Measurements from ENCODE around the gene FOXN1.

FOXN1 gene

DNA sequence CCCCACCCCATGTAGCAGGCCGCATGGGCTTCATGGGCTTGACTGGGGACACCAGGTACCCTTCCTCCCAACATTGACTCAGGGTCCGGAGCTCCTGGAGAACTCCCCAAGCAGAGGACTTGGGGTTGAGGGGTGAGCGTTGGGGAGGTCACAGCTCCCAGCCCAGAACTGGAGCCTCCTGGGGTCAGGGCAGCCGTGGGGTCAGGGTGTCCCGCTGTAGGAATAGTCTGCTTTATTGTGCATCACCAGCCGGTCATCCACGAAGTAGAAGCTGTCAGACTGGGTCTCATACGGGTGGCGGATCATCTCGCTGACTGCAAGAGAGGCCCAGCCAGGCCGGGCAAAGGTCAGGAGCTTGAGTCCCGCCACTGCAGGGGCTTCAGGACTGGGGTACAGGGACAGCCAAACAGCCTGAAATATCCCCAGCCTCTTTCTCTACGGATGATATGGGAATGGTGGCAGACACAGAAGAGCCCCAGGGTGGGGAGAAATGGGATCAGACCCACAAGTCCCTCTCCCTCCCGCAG is 41.0 kb downstream of the FOXN1 start:
- DNase-seq (ENCODE audit: low read depth) = no peak

DNA sequence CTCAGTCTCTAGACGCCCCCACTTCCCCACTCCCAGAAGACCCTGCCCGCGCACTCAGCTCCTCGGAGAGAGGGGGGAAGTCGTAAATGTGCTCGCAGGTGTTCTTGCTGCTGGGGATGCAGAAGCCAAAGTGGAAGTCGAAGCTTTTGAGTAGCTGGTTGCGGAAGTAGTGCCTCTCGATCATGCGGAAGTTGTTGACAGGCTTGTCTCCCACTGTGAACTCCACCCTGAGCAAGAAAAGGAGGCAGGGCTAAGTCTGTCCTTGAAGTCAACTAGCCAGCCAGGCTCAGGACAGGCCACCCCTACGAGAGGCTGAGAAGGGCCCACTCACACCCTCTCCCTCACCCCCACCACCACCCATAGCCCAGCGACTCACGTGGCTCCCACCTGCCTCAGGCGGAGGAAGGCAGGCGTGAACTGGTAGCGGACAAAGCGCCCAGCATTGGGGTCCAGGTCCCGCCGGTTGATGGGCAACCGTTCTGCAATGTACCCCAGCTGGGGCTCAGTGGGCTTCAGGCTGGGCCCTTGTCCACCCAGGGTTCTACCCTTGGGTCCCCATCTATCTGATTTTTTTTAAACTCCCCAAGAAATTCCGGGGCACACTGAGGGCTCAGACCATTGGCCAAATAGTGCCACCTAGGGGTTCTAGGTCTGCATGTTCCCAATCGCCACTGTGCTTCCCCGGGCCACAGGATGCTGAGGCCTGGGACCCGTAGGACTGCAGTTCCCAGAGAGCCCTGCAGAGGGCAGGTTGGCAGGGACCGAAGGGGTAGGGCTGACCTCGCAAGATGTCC is 41.7 kb downstream of the FOXN1 start:
- DNase-seq (ENCODE audit: low read depth) = peak; percentile 52

DNA sequence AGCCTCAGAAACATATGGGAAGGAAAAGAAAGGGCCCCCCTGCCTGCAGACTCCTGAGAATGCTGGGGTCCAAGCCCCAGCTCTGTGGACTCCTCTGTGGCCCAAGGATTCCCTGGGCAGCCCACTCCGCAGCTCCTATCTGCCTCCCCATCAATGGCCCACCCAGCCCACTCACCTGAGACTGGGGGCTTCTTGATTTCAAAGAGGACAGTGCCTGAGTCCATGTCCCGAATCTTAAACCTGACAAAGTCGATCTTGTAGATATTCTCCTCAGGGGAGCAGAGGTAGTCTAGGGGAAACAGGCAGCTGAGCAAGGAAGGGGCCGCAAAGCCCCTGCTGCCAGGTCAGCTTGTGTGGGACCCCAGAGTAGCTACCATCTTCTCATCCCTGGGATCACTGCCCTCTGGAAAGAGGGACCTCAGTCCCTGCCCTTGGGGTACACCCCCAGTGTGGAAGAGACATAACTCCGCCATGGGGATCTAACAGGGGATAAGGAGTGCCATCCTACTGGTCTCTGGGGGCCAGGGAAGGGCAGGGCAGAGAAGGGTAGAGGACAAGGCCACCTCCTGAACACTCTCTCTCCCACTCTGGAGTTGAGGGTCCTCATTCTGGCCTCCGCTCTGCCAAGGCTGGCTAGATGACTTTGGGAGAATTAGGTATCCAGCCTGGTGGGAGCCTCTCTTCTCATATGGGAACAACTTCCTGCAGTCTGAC is 42.4 kb downstream of the FOXN1 start:
- DNase-seq (ENCODE audit: low read depth) = no peak

DNA sequence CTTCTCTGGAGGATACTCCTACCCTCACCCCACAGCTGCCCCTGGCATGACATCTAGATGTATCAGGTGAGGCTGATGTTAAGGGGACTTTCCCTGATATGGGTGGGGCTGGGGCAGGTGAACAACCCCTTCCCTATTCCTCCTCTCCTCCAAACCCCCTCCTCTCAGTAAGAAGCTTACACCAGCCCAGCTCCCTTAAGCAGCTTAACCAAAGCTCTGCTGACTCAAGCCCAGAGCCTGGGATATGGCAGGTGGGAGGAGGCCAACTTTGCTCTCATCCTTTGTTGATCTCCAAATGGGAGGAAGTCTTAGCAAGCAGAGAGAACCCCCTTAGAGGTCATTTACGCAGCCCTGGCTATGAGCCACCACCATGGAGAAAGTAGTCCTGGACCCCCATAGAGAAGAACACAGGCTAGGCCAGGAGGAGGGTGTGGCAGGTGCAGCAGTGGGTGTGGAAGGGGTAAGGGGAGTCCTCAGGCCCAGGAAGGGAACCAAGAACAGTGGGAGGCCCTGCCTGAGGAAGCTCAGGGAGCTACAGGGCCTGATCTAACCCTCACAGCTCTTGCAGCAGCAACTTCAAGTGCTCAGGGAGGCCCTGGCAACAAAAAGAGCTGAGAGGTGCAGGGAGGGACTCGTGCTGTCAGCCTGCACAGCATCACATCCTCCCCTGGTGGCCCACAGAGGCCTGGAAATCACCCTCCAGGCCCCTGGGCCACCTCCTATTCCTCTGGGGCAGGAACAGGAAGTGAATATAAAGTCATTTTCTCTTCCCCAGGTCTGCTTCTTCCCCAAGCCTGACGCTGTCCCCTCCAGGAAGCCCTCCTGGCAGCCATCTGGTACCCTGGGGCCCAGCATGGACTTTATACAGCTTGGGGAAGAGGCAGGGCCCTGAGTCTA is 43.3 kb downstream of the FOXN1 start:
- DNase-seq (ENCODE audit: low read depth) = no peak

DNA sequence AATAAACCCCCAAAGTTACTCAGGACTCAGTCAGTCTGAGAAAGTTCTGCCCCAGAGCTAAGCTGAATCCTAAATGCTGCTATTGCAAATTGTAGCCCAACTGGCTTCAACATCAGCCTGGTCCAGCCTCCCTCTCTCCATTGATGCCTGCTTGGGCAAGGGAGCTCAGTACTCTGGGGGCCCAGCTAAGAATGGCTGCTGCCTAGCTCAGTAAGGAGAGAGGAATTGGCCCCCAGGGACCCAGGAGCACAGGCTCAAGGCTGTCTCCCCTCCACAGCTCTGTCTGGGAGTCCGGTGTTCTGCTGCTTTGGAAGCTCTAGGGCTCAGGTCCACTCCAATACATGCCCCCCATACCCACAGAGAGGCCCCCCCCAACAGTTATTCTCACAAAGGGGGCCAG is 44.7 kb downstream of the FOXN1 start:
- DNase-seq (ENCODE audit: low read depth) = no peak

DNA sequence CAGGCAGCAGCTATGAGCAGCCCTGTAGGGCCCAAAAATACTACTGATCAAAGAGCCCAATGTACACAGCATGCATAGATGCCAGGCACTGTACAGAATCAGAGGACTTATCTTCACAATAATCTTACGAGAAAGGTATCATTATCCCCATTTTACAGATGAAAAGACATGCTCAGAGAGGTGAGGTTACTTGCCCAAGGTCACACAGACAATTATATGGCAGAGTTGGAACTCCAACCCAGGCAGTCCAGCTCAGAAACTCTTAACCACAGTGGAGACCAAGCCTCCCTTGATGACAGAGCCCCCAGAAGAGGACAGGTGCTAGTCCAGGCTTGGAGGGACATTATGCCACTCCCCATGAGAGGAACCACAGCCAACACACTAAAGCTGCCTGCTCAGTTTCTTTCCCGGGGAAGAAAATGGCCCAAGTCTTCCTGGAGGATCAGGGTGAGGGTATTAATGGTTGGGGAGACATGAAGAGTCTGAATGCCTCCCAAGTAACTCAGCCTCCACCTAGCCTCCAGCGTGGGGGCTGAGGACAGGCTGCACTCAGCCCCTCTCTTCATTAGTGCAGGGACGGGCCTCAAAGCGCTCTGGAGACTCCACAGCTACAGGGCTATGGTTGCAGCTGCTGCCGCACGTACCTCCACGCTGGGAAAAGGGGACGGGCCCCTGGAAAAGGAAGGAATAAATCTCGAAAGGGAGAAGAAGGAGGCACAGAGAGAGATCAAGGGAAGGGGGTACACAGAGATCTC is 45.5 kb downstream of the FOXN1 start:
- peak; percentile 9 for DNase-seq (ENCODE audit: low read depth)

DNA sequence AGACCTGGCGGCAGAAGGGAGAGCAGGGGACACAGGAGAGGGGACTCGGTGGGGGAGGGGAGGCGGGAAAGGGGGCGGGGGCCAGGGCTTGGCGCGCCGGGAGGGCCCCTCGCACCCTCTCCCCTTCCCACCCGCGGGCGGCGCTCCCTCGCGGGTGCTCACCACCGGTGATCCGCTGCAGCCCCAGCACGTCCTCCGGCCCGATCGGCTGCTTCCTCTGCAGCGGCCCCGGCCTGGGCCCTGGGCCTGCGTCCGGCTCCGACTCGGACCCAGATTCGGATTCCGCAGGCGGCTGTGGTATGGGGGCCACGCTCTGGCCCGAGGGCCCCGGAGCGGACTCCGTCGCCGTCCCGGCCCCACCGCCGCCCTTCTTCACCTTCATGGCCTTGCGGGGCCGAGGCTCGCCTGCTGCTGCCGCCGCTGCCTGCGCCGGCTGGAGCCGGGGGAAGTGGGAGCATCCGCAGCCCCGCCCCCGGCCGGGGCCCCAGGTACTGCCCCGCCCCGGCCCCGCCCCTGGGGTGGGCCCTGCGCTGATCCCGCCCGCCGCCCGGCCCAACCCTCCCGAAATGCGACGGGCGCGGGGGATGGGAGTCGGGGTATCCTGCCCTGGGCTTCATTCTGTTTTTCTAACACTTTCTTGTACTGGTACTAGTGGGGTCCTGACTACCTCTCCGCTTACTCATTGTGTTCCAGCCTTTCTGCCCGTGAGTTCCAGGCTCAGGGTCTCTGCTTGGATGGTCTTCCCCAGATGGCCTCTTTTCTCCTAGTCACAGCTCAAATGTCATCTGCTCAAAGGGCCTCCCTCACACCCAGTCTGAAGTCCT is 46.2 kb downstream of the FOXN1 start, which contains the start of gene UNC119:
UNC119 (minus strand) TSS at position 449 of the 824 bp plus-strand sequence; CDS start at position 382, 67 bp downstream.
- DNase-seq (ENCODE audit: low read depth) = peak; percentile 51

DNA sequence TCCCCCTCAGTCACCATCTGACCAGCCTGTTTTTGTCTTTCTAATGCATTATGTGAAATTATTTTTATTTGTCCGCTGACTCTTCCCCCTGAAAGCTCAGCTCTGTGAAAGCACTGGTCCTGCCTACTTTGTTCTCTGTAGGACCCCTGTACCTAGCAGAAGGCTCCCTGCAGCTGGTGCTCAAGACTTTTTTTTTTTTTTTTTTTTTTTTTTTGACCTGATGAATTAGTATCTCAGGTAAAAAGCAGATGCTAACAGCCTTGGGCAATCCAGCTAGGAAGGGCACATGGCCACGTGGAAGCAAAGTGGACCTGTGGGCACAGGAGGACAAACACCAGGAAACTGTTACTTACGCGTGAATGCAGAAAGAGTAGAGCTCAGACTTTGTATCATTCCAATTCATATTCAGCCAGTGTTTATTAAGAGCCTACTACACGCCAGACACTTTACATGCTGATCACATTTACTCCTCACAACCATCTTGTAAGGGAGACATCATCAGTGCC is 46.9 kb downstream of the FOXN1 start:
- no peak for DNase-seq (ENCODE audit: low read depth)

DNA sequence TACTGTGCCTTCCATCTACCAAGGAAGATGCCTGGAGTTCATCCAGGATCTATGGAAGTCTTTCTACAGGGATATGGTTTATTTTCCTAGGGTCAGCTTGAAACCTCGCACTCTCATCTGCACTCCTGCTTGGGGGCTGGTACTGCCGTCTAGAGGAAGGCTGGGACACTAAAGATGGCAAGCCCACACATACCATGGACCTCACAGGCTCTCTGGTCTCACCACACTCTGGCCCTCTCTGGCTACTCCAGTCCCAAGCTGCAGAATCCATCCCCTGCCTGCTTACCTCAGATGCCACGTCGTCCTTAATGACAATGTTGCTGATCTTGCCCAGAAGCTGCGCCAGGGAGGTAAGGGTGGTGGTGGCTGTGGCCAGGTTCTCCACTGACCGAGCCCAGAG is 48.4 kb downstream of the FOXN1 start:
- DNase-seq (ENCODE audit: low read depth) = no peak

DNA sequence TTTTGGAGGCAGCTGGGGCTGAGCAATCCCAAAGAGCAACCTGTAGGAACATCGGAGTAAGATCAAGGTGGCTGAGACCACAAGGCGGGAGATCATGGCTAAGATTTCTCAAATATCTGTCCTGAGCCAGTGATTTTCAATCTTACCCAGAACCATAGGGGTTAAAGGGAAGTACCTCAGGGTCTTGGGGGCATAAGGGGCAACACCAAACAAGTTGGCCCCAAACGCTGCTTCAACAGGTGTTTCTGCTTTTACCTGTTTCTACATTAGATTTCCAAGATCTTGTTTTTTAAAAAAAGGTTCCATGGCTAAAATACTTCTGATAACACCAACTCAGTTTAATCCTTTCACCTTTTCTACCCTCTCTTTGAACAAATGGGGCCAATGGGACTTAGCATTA is 48.9 kb downstream of the FOXN1 start:
- DNase-seq (ENCODE audit: low read depth) = no peak

DNA sequence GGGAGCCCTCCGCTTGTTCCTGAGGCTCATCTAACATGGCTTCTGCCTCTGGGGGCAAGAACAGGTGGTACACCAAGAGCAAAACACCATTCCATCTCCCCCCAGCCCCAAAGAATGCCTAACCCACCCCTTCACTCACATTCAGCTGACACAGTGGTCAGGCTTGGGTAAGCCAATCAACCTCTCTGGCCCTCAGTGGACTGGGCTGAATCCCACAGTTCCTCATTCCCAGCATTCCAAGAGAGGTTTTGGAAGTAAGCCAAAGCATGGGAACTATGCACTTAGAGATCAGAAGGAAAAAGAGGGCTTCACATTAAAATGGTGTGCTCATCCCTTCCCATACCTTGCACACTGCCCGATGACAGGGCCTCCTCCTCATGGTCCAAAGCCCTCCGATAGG is 57.3 kb downstream of the FOXN1 start:
- peak; percentile 82 for DNase-seq (ENCODE audit: low read depth)

DNA sequence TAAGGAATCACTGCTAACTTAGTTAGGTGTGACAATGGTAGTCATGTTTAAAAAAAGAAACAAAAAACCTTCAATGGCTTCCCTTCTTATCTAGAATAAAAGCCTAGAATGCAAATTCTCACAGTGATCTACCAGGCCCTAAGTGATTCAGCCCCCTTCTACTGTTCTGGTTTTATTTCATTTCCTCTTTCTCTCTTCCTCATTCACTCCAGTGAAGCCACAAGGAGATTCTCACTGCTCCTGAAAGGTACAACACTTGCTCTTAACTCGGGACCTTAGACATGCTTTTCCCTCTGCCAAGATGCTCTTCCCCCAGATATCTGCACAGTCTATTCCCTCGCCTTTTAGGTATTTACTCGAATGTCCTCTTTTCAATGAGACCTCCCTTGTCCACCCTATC is 61.5 kb downstream of the FOXN1 start:
- DNase-seq (ENCODE audit: low read depth) = no peak

DNA sequence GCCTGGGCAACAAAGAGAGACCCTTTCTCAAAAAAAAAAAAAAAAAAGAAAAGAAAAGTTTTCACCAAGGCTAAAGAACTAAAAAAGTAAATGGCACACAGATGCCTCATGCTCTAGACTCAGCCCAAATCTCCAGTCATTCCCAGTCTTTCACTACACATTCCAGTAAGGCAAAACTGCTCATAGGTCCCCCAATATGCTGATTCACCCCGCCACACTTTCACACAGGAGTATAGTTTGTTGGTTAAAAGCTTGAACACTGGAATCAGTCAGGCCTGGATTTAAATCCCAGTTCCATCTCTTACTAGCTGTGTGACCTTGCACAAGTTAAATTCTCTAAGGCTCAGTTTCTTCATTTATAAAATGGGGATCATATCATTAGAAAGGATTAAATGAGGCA is 63.3 kb downstream of the FOXN1 start:
- DNase-seq (ENCODE audit: low read depth) = no peak

DNA sequence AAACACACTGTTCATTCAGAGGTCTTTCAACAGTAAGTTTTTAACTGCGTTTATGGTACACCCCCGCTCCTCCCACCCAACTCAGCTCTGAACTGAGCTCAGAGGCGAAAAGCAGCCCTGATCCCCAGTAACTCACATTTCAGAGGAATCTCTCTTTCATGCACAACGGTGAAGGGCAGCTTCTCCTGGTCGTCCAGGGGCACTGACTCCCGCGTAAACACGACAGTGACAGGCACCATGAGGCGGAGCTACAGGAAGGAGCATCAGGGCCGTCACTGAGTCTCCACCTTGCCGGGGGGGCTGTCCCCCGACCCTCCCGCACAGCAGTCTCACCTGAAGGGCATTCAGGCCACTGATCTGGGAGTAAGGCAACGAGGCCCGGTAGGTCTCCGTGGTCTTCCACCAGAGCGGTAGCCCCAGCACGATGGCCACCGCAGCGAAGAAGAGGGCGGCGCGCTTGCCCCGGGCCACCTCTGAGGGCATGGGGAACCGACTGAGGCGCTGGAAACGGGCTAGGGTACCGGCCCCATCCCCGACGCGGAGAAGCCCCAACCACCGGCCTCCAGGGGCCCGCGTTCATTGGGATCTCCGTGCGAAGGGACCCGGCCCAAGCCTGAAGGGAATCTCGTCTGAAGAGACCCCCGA is 64.7 kb downstream of the FOXN1 start:
- no peak for DNase-seq (ENCODE audit: low read depth)

DNA sequence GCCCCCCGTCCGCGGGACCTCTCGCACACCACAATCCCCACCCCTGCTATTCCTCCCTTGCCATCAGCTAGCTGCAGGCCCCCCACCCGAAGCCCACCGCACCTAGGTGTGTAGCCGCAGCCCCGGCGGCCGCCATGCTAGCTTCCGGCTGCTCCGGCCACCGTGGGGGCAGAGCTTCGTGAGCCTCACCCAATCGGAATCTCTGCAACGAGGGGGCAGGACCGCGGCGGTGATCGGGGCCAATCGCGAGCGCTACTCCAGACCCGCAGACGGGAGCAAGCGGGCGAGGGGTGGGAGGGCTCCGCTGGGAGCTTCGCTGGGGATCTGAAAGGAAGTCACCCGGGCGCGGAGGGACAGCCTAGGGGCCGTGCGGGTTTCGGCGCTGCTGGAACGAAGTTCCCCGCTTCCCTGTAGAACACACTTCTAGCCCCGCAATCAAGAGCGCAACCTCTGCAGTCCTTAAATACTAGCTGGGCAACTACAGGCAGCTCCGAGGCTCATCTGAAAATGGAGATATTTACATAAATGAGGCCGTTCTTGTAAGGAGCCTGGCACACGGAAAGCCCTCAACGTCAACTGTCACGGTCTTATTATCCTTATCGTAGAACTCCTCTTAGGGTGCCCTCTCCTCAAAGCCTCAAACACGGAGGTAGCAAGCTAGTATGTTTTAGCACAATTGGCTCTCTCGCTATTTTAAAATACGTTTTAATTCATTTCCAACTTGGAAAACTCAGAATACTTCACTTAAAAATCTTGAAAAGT is 65.4 kb downstream of the FOXN1 start, which contains the start of gene PIGS:
PIGS (minus strand) TSS at position 164 of the 762 bp plus-strand sequence; CDS start at position 136, 28 bp downstream.
- DNase-seq (ENCODE audit: low read depth) = peak; percentile 82

DNA sequence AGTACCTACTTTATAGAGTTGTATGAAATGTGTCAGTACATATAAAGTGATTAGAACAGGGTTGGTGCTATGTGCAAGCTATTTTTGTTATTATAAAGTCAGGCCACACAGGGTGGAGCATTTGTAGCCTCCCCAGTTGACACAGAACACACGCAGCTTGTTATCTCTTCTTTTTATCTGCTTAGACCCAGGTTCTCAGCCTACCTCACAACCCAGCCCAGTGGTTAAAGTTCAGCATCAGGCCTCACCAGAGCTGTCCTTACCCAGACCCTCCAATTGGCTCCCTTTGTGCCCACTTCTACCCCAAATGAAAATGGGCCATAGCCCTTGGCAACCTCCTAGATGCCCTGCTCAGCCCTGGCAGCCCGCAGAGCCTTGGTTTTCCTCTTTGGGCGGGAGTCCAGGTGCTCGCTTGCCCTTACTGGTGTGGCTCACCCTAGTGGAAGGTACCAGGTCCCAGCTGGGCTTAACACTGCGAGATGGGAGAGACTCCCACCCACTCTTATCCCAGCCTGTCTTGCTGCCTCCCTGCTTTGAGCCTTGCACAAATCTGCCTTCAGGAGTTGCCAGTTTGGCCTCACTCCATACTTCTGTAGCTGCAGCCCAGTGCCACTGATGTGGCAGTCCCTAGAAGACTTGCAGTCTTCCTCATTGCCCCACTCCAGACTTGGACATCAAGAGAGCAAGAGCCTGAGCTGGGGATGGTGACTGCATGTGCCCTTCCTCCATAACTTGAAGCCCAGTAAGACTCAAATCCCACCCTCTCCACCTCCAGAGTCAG is 66.3 kb downstream of the FOXN1 start:
- DNase-seq (ENCODE audit: low read depth) = no peak

DNA sequence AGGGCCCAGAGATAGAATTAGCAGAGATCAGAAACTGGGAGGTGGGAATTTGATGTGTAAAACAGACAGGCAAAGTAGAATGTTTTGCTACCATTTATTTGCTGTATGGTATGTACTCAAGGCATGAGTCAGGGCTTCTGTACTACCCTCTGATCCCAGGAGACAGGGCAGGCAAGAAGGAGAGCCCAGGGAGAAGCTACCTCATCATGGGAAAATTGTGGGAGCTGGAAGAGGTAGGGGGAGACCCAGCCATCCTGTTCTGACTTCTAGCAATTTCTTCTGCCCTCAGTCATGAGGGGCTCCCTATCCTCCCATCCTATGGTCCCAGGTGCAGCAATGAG is 66.9 kb downstream of the FOXN1 start:
- no peak for DNase-seq (ENCODE audit: low read depth)

DNA sequence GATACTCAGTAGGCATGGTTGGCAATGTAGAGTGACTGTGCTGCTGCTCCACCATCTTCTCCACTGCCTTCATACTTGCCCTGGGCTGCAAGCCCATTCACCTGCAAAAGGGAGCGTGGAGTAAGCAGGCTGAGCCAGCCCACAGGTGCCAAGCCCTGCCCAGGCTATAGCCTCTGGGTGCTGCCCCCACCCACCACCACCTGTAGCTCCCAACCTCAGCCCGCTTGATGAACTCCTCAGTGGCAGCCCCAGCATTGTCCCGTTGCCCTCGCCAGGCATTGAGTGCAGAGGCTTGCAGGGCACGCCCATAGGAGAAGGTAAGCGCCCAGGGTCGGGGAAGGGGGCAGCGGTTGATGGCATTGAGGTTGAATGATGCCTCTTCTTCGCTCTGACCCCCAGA is 67.4 kb downstream of the FOXN1 start:
- no peak for DNase-seq (ENCODE audit: low read depth)
